ENCODE results near the gene STRA8. TPM values are rescaled to one million over a fixed set of nuclear protein-coding genes. Genes with fewer than 3 reads are reported as not detected.

Gene STRA8
- total RNA-seq, 1 donor from 2014 or later: not detected

DNA sequence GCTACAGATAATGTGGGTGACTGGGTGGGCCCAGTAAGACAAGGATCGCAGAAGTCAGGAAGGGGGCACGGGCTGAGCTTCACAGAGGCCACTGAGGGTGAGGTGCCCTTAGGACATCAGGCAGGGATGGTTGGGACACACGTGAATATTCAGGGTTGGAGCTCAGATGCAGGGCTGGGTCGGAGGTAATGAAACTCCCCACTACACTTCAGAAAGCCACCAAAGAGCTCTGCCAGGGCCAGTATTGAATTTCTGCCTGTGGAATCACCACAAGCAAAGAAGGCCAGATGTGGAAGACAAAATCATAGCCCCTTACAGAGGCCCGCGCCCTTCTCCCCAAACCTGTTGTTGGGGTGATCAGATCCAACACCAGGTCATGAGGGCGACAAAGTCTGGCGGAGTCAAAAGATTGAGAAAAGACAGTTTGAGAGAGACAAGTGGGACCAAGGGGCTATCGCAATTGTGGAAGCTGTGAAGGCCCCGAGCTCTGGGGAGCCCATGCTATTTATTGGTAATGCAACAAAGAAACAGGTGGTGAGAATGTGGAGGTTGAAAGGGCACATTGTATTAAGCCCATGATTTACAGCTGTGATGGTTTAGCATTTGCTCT lies 42.4 kb downstream of the STRA8 start:
- Histone ChIP-seq H3K9me3 (replicated peaks) (no peaks in the 10 kb centered on the region), H3K27ac (replicated peaks) (no peak overlapping the region), H3K4me1 (no peaks in the 10 kb centered on the region), H3K27me3 (ENCODE audit: low read depth) (peaks cover 23% of the 10 kb centered on the region), H3K4me3 (no peak overlapping the region), H3K36me3 (no peaks in the 10 kb centered on the region)
- no peak for DNase-seq
- intact Hi-C loops (cut with micrococcal nuclease): loop anchor here (10.0 kb wide), 1 partner anchor 279 kb away; the partner anchor contains the start of gene NUP205
- TF ChIP-seq, protein P1, sequence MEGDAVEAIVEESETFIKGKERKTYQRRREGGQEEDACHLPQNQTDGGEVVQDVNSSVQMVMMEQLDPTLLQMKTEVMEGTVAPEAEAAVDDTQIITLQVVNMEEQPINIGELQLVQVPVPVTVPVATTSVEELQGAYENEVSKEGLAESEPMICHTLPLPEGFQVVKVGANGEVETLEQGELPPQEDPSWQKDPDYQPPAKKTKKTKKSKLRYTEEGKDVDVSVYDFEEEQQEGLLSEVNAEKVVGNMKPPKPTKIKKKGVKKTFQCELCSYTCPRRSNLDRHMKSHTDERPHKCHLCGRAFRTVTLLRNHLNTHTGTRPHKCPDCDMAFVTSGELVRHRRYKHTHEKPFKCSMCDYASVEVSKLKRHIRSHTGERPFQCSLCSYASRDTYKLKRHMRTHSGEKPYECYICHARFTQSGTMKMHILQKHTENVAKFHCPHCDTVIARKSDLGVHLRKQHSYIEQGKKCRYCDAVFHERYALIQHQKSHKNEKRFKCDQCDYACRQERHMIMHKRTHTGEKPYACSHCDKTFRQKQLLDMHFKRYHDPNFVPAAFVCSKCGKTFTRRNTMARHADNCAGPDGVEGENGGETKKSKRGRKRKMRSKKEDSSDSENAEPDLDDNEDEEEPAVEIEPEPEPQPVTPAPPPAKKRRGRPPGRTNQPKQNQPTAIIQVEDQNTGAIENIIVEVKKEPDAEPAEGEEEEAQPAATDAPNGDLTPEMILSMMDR (IDR thresholded peaks at IDR 0.05; ENCODE audit: borderline replicate concordance): no peak

DNA sequence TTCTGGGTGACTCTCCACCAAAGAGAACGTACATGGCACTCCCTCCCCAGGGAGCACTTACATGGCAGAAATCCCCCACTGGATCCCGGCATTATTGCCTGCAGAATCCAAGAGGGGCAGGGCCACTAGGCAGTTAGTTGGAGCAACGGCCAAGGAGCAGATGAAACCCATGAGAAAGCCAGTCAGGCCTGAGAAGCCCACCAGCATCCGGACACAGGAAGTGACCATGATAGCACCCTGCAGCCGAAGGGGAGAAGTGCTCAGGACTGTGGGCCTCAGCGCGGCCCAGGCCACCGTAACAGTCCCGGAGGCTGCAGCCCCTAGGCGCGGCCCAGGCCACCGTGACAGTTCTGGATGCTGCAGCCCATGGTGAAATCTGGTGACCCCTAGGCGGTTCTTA lies 43.5 kb downstream of the STRA8 start:
- intact Hi-C loops (cut with micrococcal nuclease): loop anchor here (10.0 kb wide), 1 partner anchor 278 kb away; the partner anchor contains the start of gene NUP205
- Histone ChIP-seq H3K27ac (replicated peaks) (no peak overlapping the region), H3K27me3 (ENCODE audit: low read depth) (peaks cover 23% of the 10 kb centered on the region), H3K36me3 (no peaks in the 10 kb centered on the region), H3K4me3 (no peak overlapping the region), H3K9me3 (replicated peaks) (no peaks in the 10 kb centered on the region), H3K4me1 (peaks cover 5% of the 10 kb centered on the region)
- no peak for DNase-seq
- TF ChIP-seq, protein P1 (IDR thresholded peaks at IDR 0.05; ENCODE audit: borderline replicate concordance): no peak

DNA sequence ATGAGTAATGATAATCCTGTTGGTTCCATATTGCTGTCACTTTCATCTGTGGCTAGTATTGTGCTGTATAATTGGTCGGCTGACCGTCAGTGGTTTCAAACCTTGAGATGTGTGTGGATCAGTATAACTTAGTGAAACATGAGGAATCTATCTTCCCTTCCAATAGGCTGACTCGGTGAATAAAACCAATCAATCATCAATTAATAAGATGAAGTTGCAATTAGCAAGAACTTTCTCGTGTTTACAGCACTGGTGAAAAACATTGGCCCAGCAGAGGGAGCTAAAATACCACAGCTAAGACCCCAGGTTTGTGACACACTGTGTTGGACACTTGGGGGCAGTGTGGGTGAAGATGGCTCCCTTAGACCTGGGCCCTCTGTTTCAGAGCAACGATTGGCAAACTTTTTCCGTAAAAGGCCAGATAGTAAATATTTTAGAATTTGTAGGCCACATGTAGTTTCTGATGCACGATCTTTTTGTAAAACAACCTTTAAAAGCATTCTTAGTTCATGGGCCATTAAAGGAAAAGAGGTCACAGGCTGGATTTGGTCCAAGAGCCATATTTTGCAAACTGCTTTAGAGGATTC lies 47.8 kb downstream of the STRA8 start:
- no peaks in the 10 kb centered on the region for H3K36me3 ChIP-seq
- no peaks in the 10 kb centered on the region for H3K9me3 ChIP-seq (replicated peaks)
- H3K4me1 ChIP-seq: peaks cover 5% of the 10 kb centered on the region
- H3K27me3 ChIP-seq (ENCODE audit: low read depth): peaks cover 16% of the 10 kb centered on the region
- intact Hi-C loops (cut with micrococcal nuclease): loop anchor here (10.0 kb wide), 1 partner anchor 363 kb away; no protein-coding TSS in a partner anchor
- TF ChIP-seq, protein P1 (IDR thresholded peaks at IDR 0.05; ENCODE audit: borderline replicate concordance): peak; percentile 96
- H3K27ac ChIP-seq (replicated peaks): no peak overlapping the region
- peak; percentile 61 for DNase-seq
- peak overlapping the region; percentile 36 for H3K4me3 ChIP-seq

DNA sequence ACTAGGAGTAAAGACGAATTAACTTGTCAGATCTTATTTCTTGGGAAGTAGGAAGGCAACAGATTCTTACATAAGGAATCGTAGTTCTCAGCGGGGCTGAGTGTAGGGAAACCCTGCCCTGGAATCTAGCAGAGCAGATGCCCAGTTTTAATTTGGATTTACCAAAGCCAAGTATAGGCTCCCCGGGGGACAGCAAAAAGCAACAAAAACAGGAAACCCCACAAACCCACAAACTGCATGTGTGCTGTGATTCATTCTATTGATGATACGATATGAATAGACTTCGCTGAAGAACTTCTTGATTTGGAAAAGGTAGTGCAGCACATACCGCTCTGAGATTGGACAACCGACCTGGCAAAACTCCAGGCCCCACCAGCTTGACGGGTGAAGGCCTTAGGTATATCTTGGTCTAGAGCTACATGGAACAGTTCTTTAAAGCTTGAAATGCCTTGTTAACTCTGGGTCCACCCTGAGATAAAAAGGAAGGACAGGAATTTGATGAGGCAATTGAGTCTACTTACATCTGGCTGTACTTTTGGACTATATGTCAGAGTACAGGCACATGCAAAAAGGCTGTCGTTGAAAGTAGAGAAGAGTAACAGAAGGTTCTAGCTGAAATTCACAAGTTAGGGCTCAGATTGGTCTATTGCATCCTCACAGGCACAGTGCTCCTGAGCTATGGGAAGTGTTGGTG lies 49.1 kb downstream of the STRA8 start:
- intact Hi-C loops (cut with micrococcal nuclease): loop anchor here (10.0 kb wide), 1 partner anchor 362 kb away; no protein-coding TSS in a partner anchor
- Histone ChIP-seq H3K4me3 (no peak overlapping the region), H3K9me3 (replicated peaks) (no peaks in the 10 kb centered on the region), H3K36me3 (no peaks in the 10 kb centered on the region), H3K4me1 (peaks cover 5% of the 10 kb centered on the region), H3K27ac (replicated peaks) (no peak overlapping the region), H3K27me3 (ENCODE audit: low read depth) (peaks cover 16% of the 10 kb centered on the region)
- no peak for DNase-seq
- TF ChIP-seq, protein P1 (IDR thresholded peaks at IDR 0.05; ENCODE audit: borderline replicate concordance): no peak

DNA sequence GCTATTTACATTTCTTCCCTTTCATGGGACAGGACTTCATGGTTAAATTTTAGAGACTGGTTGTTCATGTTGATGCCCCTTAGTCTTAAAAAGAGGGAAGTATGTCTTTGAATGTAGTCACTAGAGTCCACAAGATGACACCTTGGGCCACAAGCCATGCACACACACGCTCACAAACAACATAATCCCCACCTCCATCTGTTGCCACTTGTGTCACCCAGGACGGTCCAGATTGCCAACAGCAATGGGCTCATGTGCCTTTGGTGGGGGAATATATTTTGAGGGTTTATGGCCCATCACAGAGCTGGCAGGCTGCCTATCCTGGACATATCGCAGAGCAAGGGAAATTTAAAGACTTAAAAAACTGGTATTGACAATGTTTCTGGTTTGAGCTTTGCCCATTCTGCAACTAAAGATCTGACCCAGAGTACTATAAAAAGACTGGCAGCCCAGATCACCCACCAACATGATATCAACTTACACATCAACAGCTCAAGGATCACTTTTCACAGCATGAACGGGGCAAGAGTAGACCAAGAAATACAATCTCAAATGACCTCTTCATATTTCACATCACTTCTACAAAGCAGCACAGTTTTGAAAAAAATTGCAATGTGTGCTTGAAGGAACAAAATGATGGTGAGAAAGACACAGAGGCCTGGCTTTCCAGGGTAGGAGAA lies 50.5 kb downstream of the STRA8 start:
- TF ChIP-seq, protein P1 (IDR thresholded peaks at IDR 0.05; ENCODE audit: borderline replicate concordance): no peak
- no peak for DNase-seq
- Histone ChIP-seq H3K27me3 (ENCODE audit: low read depth) (peaks cover 7% of the 10 kb centered on the region), H3K4me1 (peaks cover 5% of the 10 kb centered on the region), H3K4me3 (no peak overlapping the region), H3K9me3 (replicated peaks) (no peaks in the 10 kb centered on the region), H3K27ac (replicated peaks) (no peak overlapping the region), H3K36me3 (no peaks in the 10 kb centered on the region)
- intact Hi-C loops (cut with micrococcal nuclease): loop anchor here (10.0 kb wide), 1 partner anchor 361 kb away; no protein-coding TSS in a partner anchor

Measured in left ventricle myocardium inferior (tissue), 1 donor.